Progenitor cell of endocrine pancreas (in vitro differentiated cells): Measurements from ENCODE around the gene SHOC1. TPM values are rescaled to one million over a fixed set of nuclear protein-coding genes. Genes with fewer than 3 reads are reported as not detected.

ENCODE experiments used
- DNase-seq: peaks from one replicate; pipeline ENCODE4 v3.0.0; 2021; ENCODE audit warnings: low spot score; ENCODE audit not compliant: unreplicated experiment
- H3K27ac Mint-ChIP-seq: 2 replicates; pipeline ENCODE4 v1.8.0; 2021; ENCODE audit warnings: mild to moderate bottlenecking, moderate library complexity, mixed read lengths
- H3K27me3 Mint-ChIP-seq: 2 replicates; pipeline ENCODE4 v1.8.0; 2021; ENCODE audit warnings: mixed read lengths
- H3K36me3 Mint-ChIP-seq: 2 replicates; pipeline ENCODE4 v1.8.0; 2022; ENCODE audit warnings: mixed read lengths; ENCODE audit not compliant: insufficient read depth
- H3K4me1 Mint-ChIP-seq: 2 replicates; pipeline ENCODE4 v1.8.0; 2021; ENCODE audit warnings: low read depth, mixed read lengths
- H3K4me3 Mint-ChIP-seq: 2 replicates; pipeline ENCODE4 v1.8.0; 2021; ENCODE audit warnings: low read depth, mild to moderate bottlenecking, moderate library complexity, mixed read lengths
- H3K9me3 Mint-ChIP-seq: 2 replicates; pipeline ENCODE4 v1.8.0; 2021; ENCODE audit warnings: low read depth, mixed read lengths
- CTCF ChIP-seq: fragments of 200-600 bp; sonication (generic); IDR thresholded peaks from one replicate; pipeline ENCODE4 v1.5.0; 2021; ENCODE audit warnings: antibody characterized with exemption, mild to moderate bottlenecking; ENCODE audit not compliant: unreplicated experiment
- long read RNA-seq: library from polyadenylated mRNA; unstranded; transcript quantifications from one replicate; pipeline ENCODE4 v2.0.0, GENCODE V29; 2020
- total RNA-seq: library from RNA; stranded (reverse); gene quantifications from 2 replicates; pipeline ENCODE4 v1.2.1, GENCODE V29; 2021

The SHOC1 gene
- not detected in 2 replicates for total RNA-seq
- long read RNA-seq, partial matches to known transcripts: 0 of 1 reads
- long read RNA-seq, other reads (novel, unspliced or antisense): 1 of 1 reads

- H3K27me3 Mint-ChIP-seq: no peaks in the 10 kb centered on the region
- H3K27ac Mint-ChIP-seq: no peak within 1 kb of the TSS
- DNase-seq: no peak
- no peaks in the 10 kb centered on the region for H3K4me1 Mint-ChIP-seq
- H3K9me3 Mint-ChIP-seq: peaks cover 7% of the 10 kb centered on the region
- no peak for TF ChIP-seq CTCF
- peaks cover 1% of the 10 kb centered on the region for H3K36me3 Mint-ChIP-seq
- no peak within 1 kb of the TSS for H3K4me3 Mint-ChIP-seq
These were observed at the start of gene SHOC1 for GRCh38 chr9:111794835-111795556. TSS of gene SHOC1 (minus strand) at chr9:111794937. CDS start at chr9:111791418, 3,519 bp downstream.

GRCh38 chr9:111843971-111844370 lies 49.2 kb upstream of the SHOC1 start:
- no peaks in the 10 kb centered on the region for H3K27me3 Mint-ChIP-seq

GRCh38 chr9:111842313-111842712 lies 47.6 kb upstream of the SHOC1 start:
- H3K27me3 Mint-ChIP-seq: no peaks in the 10 kb centered on the region
- H3K36me3 Mint-ChIP-seq: no peaks in the 10 kb centered on the region
- peaks cover 3% of the 10 kb centered on the region for H3K4me1 Mint-ChIP-seq
- no peak for DNase-seq
- no peak overlapping the region for H3K27ac Mint-ChIP-seq
- H3K9me3 Mint-ChIP-seq: no peaks in the 10 kb centered on the region
- TF ChIP-seq CTCF: no peak
- no peak overlapping the region for H3K4me3 Mint-ChIP-seq

More at GRCh38 chr9:111843971-111844370, 49.2 kb upstream of the SHOC1 start:
- peaks cover 3% of the 10 kb centered on the region for H3K4me1 Mint-ChIP-seq
- no peak overlapping the region for H3K4me3 Mint-ChIP-seq
- no peak overlapping the region for H3K27ac Mint-ChIP-seq
- no peaks in the 10 kb centered on the region for H3K9me3 Mint-ChIP-seq
- DNase-seq: no peak
- TF ChIP-seq CTCF: no peak
- H3K36me3 Mint-ChIP-seq: no peaks in the 10 kb centered on the region

- no peaks in the 10 kb centered on the region for H3K36me3 Mint-ChIP-seq
- no peaks in the 10 kb centered on the region for H3K27me3 Mint-ChIP-seq
- H3K4me3 Mint-ChIP-seq: no peak overlapping the region
- DNase-seq: no peak
- peaks cover 3% of the 10 kb centered on the region for H3K4me1 Mint-ChIP-seq
- no peaks in the 10 kb centered on the region for H3K9me3 Mint-ChIP-seq
- no peak for TF ChIP-seq CTCF
- H3K27ac Mint-ChIP-seq: no peak overlapping the region
These were observed 45.7 kb upstream of the SHOC1 start for GRCh38 chr9:111840442-111840841.

GRCh38 chr9:111839987-111840386 lies 45.2 kb upstream of the SHOC1 start:
- DNase-seq: no peak
- H3K4me1 Mint-ChIP-seq: peaks cover 3% of the 10 kb centered on the region
- H3K27me3 Mint-ChIP-seq: peaks cover 2% of the 10 kb centered on the region
- H3K9me3 Mint-ChIP-seq: no peaks in the 10 kb centered on the region
- no peaks in the 10 kb centered on the region for H3K36me3 Mint-ChIP-seq
- no peak overlapping the region for H3K27ac Mint-ChIP-seq
- TF ChIP-seq CTCF: no peak
- H3K4me3 Mint-ChIP-seq: no peak overlapping the region
